AG04449 (cell line): Measurements from ENCODE around the gene BAIAP2L1.
A peak's percentile ranks its signal among the peaks of the same experiment; 100 is the strongest.

Experiments
- CTCF ChIA-PET: fragments of 350-600 bp; formaldehyde crosslinking; extraction: SDS; loops from one replicate; lab custom pipeline; 2021; ENCODE audit warnings: antibody characterized with exemption; lab: Yijun Ruan, JAX
- POLR2A ChIA-PET: fragments of 400-600, 350-600 bp; formaldehyde crosslinking; extraction: SDS; loops from one replicate; lab custom pipeline; 2020; ENCODE audit warnings: antibody characterized with exemption, inconsistent platforms; lab: Yijun Ruan, JAX
- DNase-seq: peaks from one replicate; pipeline ENCODE4 v3.0.0-alpha.2; 2010; ENCODE audit warnings: low read depth, low spot score
- H3K4me3 ChIP-seq: 2 replicates; pipeline ENCODE4 v1.5.1; 2011; ENCODE audit warnings: low read depth, mild to moderate bottlenecking, control low read depth, low read length
- CTCF ChIP-seq: IDR thresholded peaks from one replicate; pipeline ENCODE4 v1.5.1; 2011; ENCODE audit warnings: mild to moderate bottlenecking, moderate library complexity, low read length, control low read depth, inconsistent platforms; ENCODE audit not compliant: insufficient read depth; ENCODE audit errors: missing control alignments

Gene BAIAP2L1

GRCh38 chr7:98334081-98334480, 66.8 kb downstream of the BAIAP2L1 start:
- ChIA-PET POLR2A (interaction anchor here (1.0 kb wide), 1 partner anchor 76 kb away, joined by 5 read pairs; no protein-coding TSS in a partner anchor), CTCF (interaction anchor here (1.0 kb wide), 1 partner anchor 68 kb away, joined by 3 read pairs; no protein-coding TSS in a partner anchor)
- no peak overlapping the region for H3K4me3 ChIP-seq
- no peak for DNase-seq
- TF ChIP-seq CTCF = no peak

DNA sequence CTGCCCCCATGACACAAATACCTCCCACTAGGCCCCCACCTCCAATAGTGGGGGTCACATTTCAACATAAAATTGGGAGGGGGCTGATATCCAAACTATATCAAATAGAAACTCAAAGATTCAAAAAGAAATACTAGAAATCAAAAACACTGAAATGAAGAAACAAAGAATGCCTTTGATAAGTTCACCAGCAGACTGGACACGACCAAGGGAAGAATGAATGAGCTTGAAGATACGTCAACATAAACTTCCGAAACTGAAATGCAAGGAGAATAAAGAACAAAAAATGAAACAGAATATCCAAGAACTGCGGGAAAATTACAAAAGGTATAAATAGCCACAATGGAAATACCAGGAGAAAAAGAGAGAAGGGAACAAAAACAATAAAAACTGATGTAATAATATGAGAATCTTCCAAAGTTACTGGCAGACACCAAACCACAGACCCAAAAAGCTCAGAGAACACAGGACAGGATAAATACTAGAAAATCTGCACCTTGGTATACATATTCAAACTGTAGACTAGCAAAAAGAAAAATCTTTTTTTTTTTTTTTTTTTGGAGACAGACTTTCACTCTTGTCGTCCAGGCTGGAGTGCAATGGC, 69.9 kb downstream of the BAIAP2L1 start:
- ChIA-PET POLR2A (no interaction called here), CTCF (interaction anchor here (1.3 kb wide), 1 partner anchor 70 kb away, joined by 3 read pairs; the partner anchor contains the start of gene BAIAP2L1)
- H3K4me3 ChIP-seq = no peak overlapping the region
- DNase-seq = no peak
- no peak for TF ChIP-seq CTCF

- no peak for DNase-seq
- CTCF ChIA-PET = interaction anchor here (0.7 kb wide), 1 partner anchor 9 kb away, joined by 3 read pairs; no protein-coding TSS in a partner anchor
- TF ChIP-seq CTCF = no peak
- POLR2A ChIA-PET = interaction anchor here (1.1 to 1.9 kb wide), 2 partner anchors 11 to 41 kb away, joined by 4 read pairs; no protein-coding TSS in a partner anchor
- no peak overlapping the region for H3K4me3 ChIP-seq
Measured at GRCh38 chr7:98329791-98330373, 71.0 kb downstream of the BAIAP2L1 start.

DNA sequence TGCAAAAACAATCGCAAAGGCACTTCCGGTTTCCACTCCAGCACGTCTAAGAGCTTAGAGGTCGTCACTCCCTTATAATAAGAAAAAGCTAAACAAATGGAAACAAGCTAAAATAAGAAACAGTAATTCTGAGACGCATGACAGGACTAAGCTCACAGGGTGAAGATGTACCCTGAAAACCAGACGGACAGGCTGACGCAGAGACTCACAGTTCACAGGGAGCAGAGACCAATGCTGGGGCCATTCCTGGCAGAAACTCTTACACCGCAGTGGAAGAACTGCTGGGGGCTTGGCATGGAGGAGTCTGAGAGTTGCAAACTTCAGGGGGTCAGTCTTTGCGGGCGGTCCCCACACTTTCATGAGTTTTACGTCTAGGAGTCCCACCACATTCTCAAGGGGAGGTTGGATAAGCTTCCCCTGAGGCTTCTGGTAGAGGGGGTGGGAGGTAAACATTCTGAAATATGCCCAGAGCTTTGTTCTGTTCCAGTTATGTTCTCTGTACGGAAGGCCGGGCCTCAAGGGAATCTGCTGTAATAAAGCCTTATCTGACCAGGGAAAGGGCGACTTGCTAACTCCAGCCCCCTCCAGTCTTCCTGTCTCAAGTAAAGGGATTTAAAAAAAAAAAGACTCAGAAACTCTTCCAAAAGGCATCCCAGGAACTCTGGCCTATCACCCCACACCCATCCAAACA, 71.6 kb downstream of the BAIAP2L1 start:
- TF ChIP-seq CTCF = no peak
- ChIA-PET POLR2A (interaction anchor here (1.1 to 1.9 kb wide), 2 partner anchors 11 to 42 kb away, joined by 4 read pairs; no protein-coding TSS in a partner anchor), CTCF (interaction anchor here (0.7 to 1.4 kb wide), 2 partner anchors 35 to 72 kb away, joined by 5 read pairs; partner anchors contain the start of gene BAIAP2L1)
- peak; percentile 12 for DNase-seq
- H3K4me3 ChIP-seq = no peak overlapping the region

DNA sequence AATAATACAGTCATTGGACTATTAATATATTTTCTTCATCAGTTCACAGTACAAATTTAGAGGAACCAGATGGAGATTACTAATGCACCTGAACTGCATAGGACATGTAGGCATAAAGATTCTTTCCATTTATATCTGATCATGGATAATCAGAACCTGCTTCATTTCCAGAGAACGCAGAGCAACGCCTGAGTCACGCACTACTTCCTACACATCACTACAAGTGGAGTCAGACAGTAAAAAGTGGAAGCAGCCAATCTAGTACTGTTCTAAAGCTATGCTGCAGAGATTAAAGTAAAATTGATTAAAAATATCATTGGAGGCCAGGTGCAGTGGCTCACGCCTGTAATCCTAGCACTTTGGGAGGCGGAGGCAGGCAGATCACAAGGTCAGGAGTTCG, 76.1 kb downstream of the BAIAP2L1 start:
- CTCF ChIA-PET = no interaction called here

More for the DNA sequence above, 76.1 kb downstream of the BAIAP2L1 start:
- H3K4me3 ChIP-seq = no peak overlapping the region
- no peak for DNase-seq
- POLR2A ChIA-PET = no interaction called here
- no peak for TF ChIP-seq CTCF
